Stimulated activated CD8-positive, alpha-beta memory T cell treated with anti-CD3 and anti-CD28 coated beads, Interleukin-15, amount 100 ng/mL, for 48 hours (primary cell): ENCODE data around the gene RASSF9.

Source experiments
- DNase-seq, 2 donors: peaks; one replicate each; pipeline ENCODE4 v3.0.0-alpha.2; 2020; ENCODE audit warnings: low read depth in 2 of 2

RASSF9 gene

GRCh38 chr12:85836197-85837090 lies at the start of gene RASSF9:
Gene RASSF9, minus strand, starts transcription at chr12:85836409. Its CDS starts 208 bp downstream, at chr12:85836201.
- no peak for DNase-seq

- no peak for DNase-seq
These were observed 47.6 kb upstream of the RASSF9 start for GRCh38 chr12:85883763-85884162.

- no peak for DNase-seq
These were observed 41.2 kb upstream of the RASSF9 start for GRCh38 chr12:85877459-85877858.

GRCh38 chr12:85874031-85874461 lies 37.8 kb upstream of the RASSF9 start, which contains the start of gene NTS:
Gene NTS, plus strand, starts transcription at chr12:85874295. Its CDS starts 109 bp downstream, at chr12:85874404.
- no peak for DNase-seq

GRCh38 chr12:85872497-85873091 lies 36.4 kb upstream of the RASSF9 start:
- no peak for DNase-seq

GRCh38 chr12:85866986-85867776 lies 31.0 kb upstream of the RASSF9 start:
- no peak for DNase-seq

- no peak for DNase-seq
These were observed 29.7 kb upstream of the RASSF9 start for GRCh38 chr12:85865890-85866289.

GRCh38 chr12:85856966-85857365 lies 20.8 kb upstream of the RASSF9 start:
- no peak for DNase-seq

- DNase-seq, result no peak
These were observed 19.1 kb upstream of the RASSF9 start for GRCh38 chr12:85855305-85855704.

GRCh38 chr12:85849344-85849743 lies 13.1 kb upstream of the RASSF9 start:
- DNase-seq, result no peak

- DNase-seq, result no peak
These were observed 7.5 kb upstream of the RASSF9 start for GRCh38 chr12:85843606-85844310.

GRCh38 chr12:85835426-85836196 lies 598 bp downstream of the RASSF9 start:
- no peak for DNase-seq

- no peak for DNase-seq
These were observed 1.8 kb downstream of the RASSF9 start for GRCh38 chr12:85834378-85834777.

- DNase-seq, result no peak
These were observed 2.6 kb downstream of the RASSF9 start for GRCh38 chr12:85833579-85833978.

- DNase-seq, result no peak
These were observed 4.8 kb downstream of the RASSF9 start for GRCh38 chr12:85831327-85831990.

GRCh38 chr12:85829391-85829790 lies 6.8 kb downstream of the RASSF9 start:
- DNase-seq, result no peak

GRCh38 chr12:85828576-85828975 lies 7.6 kb downstream of the RASSF9 start:
- no peak for DNase-seq

- DNase-seq, result no peak
These were observed 10.5 kb downstream of the RASSF9 start for GRCh38 chr12:85825746-85826145.

GRCh38 chr12:85823436-85824180 lies 12.6 kb downstream of the RASSF9 start:
- no peak for DNase-seq

- DNase-seq, result no peak
These were observed 14.4 kb downstream of the RASSF9 start for GRCh38 chr12:85821759-85822158.
